Measurements from ENCODE around the gene TPT1.

- no peak for TF ChIP-seq POLR2A (IDR thresholded peaks at IDR 0.05)
- TF ChIP-seq CTCF (IDR thresholded peaks at IDR 0.05) = no peak
These were observed 47.7 kb upstream of the TPT1 start for GRCh38 chr13:45388664-45389063.

Data from ovary (tissue), 3 donors.